ES-I3 (cell line): Measurements from ENCODE around the gene PLXNB3.
"Not testable (repeated sequence)": the region's sequence is repeated elsewhere in the genome, so short reads cannot be mapped to it uniquely, and the experiment has no call there.

Experiments used
- H3K36me3 ChIP-seq: 2 replicates; pipeline ENCODE4 v1.6.1; 2013; ENCODE audit warnings: mild to moderate bottlenecking, low read length, control low read depth, moderate library complexity; ENCODE audit not compliant: insufficient read depth
- H3K4me1 ChIP-seq: 2 replicates; pipeline ENCODE4 v1.6.1; 2013; ENCODE audit warnings: mild to moderate bottlenecking, control low read depth, low read length; ENCODE audit not compliant: insufficient read depth
- H3K9ac ChIP-seq: 2 replicates; pipeline ENCODE4 v1.6.1; 2013; ENCODE audit warnings: low read depth, mild to moderate bottlenecking, low read length, moderate library complexity
- H3K9me3 ChIP-seq: 2 replicates; pipeline ENCODE4 v1.6.1; 2013; ENCODE audit warnings: mild to moderate bottlenecking, low read length, moderate library complexity; ENCODE audit not compliant: control insufficient read depth, insufficient read depth

Gene PLXNB3

DNA sequence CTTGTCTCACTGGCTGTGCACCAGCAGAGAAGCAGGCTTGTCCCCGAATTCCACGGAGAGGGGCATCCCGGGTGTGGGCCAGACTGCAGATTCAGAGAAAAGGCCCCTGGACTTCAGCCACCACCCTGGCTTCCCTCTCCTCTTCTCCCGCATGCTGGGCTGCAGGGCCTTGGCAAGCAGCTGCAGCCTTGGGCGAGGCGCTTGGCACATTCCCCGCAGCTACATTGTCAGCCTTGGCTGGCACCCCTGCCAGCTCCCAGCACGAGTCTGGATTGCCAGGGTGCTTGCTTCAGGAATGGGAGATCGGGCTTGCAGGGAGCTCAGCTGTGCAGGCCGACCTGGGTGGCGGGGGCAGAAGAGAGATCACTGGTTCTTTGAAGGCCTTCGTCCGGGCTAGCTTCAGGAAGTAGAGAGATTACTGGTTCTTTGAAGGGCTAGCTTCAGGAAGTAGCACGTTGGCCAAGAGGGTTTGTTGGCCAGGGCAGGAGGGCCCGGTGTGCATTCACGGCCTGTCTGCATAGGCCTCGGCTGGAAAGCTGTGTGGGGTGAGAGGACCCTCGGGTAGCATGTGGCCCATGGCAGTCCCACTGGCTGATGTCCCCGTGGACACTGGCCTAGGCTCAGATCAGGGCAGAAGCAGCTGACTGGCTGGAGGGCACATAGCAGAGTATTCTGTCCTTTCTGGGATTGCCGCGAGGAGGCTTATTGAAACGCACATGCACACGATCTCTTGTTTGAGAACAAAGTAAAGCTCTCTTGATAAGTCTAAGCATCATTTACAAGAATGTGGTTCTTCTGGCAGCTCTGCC lies 36.7 kb upstream of the PLXNB3 start:
- Histone ChIP-seq H3K36me3 (peaks cover 4% of the 10 kb centered on the region; the same call in 1 of the 2 replicates), H3K4me1 (peaks cover 21% of the 10 kb centered on the region; the same call in 1 of the 2 replicates), H3K9ac (no peak overlapping the region), H3K9me3 (peaks cover 4% of the 10 kb centered on the region; the same call in 1 of the 2 replicates)

DNA sequence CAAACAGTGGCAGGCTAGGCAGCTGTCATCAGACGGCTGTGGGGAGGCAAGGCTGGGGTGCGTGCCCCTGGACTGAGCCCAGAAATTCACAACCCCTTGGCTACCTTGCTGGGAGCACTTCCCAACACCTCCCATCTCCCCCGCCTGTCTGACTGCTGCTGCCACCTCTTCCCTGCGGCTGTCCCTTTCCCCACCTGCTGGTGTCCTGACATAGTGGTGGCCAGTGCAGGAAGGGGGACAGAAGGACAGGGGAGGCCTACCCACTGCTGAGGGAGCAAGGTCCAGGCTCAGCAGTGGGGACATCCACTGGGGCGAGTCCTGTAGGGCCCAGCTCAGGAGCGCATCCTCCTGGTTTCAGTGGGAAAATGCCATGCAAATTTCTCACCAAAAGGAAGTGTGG lies 36.0 kb upstream of the PLXNB3 start:
- Histone ChIP-seq H3K36me3 (peaks cover 4% of the 10 kb centered on the region; the same call in 1 of the 2 replicates), H3K4me1 (peaks cover 21% of the 10 kb centered on the region; the same call in 1 of the 2 replicates), H3K9me3 (peaks cover 4% of the 10 kb centered on the region; the same call in 1 of the 2 replicates), H3K9ac (no peak overlapping the region)

GRCh38 chrX:153728951-153729631 lies 35.0 kb upstream of the PLXNB3 start:
- H3K9ac ChIP-seq: no peak overlapping the region
- peaks cover 4% of the 10 kb centered on the region; the same call in 1 of the 2 replicates for H3K36me3 ChIP-seq
- peaks cover 21% of the 10 kb centered on the region; the same call in 1 of the 2 replicates for H3K4me1 ChIP-seq
- peaks cover 4% of the 10 kb centered on the region; the same call in 1 of the 2 replicates for H3K9me3 ChIP-seq

DNA sequence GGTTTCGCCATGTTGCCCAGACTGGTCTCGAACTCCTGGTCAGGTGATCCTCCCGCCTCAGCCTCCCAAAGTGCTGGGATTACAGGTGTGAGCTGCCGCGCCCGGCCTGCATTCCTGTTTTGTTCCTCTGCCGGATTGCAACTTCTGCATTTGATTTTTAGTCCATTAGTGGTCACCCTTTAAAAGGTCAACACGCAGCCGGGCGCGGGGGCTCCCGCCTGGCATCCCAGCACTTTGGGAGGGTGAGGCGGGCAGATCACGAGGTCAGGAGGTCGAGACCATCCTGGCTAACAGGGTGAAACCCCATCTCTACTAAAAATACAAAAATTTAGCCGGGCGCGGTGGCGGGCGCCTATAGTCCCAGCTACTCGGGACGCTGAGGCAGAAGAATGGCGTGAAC lies 33.9 kb upstream of the PLXNB3 start:
- H3K36me3 ChIP-seq, H3K9me3 ChIP-seq, H3K9ac ChIP-seq: not testable (repeated sequence)
- H3K4me1 ChIP-seq: peaks cover 17% of the 10 kb centered on the region; the same call in 1 of the 2 replicates

DNA sequence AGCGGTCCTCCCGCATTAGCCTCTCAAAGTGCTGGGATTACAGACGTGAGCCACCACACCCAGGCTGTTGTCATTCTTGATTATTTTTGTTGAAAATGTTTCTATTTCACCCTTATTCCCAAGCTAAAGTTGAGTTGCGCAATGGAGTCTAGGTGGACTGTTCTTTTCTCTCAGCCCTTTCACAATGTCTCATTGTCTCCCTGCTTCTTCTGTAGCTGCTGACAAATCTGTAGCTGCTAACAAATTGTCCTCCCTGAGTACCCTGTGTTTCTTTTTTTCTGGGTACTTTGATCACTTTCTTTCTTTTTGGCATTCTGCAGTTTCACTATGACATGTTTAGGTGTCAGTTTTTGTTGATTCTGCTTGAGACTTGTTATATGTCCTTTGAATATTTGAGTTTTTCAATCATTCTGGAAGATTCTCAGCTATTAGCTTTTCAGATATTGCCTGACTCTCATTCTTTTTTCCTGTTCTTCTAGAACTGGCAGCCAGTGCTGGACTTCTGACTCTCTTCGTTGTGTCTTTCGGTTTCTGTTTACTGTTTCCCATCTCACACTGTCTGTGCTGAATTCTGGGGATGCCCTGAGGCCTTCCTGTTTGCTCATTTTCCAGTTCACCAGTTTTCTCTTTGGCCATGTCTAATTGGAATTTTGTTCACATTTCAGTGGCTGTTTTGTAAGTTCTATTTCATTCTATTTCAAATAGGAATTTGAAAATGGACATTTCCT lies 32.8 kb upstream of the PLXNB3 start:
- Histone ChIP-seq H3K9me3 (peaks cover 4% of the 10 kb centered on the region; the same call in 1 of the 2 replicates), H3K36me3 (peaks cover 4% of the 10 kb centered on the region; the same call in 1 of the 2 replicates)

DNA sequence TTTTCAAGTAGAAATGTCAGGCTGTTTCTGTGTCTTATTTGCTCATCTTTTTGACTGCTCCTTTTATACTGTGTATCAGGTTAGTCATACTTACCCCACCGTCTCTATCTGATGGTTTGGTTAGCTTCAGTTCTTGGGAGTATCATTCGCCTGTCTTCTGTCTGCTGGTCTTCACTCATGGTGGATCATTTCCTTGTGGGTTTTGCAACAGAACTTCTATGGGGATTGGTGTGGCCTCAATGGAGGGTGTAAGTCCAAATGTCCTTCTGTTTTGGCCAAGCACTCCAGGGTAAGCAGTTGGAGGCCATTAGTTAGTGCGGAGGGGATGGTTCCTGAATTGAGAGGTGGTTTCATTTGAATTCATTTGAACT lies 32.2 kb upstream of the PLXNB3 start:
- Histone ChIP-seq H3K4me1 (peaks cover 12% of the 10 kb centered on the region), H3K36me3 (peaks cover 4% of the 10 kb centered on the region; the same call in 1 of the 2 replicates), H3K9me3 (peaks cover 4% of the 10 kb centered on the region; the same call in 1 of the 2 replicates), H3K9ac (no peak overlapping the region)

More for the DNA sequence above, 32.8 kb upstream of the PLXNB3 start:
- Histone ChIP-seq H3K9ac (no peak overlapping the region), H3K4me1 (peaks cover 13% of the 10 kb centered on the region)

DNA sequence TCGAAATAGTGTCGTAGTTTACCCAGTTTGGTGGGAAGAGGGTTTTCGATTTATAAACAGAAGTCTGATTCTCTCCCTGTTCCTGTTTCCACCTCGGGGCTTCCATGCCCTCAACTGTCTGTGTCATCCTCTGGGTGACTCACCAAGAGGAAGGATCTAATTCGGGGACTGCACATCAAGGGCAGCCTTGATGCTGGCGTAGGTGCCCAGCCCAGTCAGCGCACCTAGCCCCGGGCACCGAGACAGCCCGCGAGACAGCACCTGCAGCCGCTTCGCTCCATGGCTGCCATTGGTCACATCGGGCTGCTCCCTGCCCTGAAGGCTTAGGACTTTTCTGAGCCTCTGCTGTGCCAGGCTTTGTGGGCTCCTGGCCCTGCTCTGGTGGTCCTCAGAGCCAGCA lies 31.6 kb upstream of the PLXNB3 start:
- Histone ChIP-seq H3K36me3 (peaks cover 7% of the 10 kb centered on the region; the same call in 1 of the 2 replicates), H3K4me1 (peaks cover 8% of the 10 kb centered on the region), H3K9me3 (peaks cover 4% of the 10 kb centered on the region; the same call in 1 of the 2 replicates), H3K9ac (no peak overlapping the region)

- peaks cover 4% of the 10 kb centered on the region; the same call in 1 of the 2 replicates for H3K9me3 ChIP-seq
- peaks cover 7% of the 10 kb centered on the region; the same call in 1 of the 2 replicates for H3K36me3 ChIP-seq
- H3K9ac ChIP-seq: no peak overlapping the region
- H3K4me1 ChIP-seq: peaks cover 5% of the 10 kb centered on the region
These were observed 30.3 kb upstream of the PLXNB3 start for GRCh38 chrX:153733651-153734240.

DNA sequence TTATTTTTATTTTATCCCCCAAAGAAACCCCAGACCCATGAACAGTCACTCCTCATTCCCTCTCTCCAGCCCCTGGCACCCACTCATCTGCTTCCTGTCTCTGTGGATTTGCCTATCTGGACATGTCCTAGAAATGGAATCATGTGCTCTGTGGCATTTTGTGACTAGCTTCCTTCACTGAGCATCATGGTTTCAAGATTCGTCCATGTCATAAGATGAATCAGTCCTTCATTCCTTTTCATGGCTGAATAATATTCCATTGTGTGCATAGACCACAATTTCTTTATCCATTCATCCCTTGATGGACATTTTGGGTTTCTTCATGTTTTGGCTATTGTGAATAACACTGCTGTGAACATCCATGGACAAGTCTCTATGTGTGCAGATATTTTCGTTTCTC lies 29.2 kb upstream of the PLXNB3 start:
- Histone ChIP-seq H3K4me1 (peaks cover 5% of the 10 kb centered on the region), H3K36me3 (peaks cover 7% of the 10 kb centered on the region; the same call in 1 of the 2 replicates), H3K9ac (no peak overlapping the region), H3K9me3 (peaks cover 4% of the 10 kb centered on the region; the same call in 1 of the 2 replicates)

GRCh38 chrX:153735274-153735673 lies 28.8 kb upstream of the PLXNB3 start:
- peaks cover 5% of the 10 kb centered on the region for H3K4me1 ChIP-seq
- peaks cover 4% of the 10 kb centered on the region; the same call in 1 of the 2 replicates for H3K9me3 ChIP-seq
- peaks cover 7% of the 10 kb centered on the region; the same call in 1 of the 2 replicates for H3K36me3 ChIP-seq
- H3K9ac ChIP-seq: no peak overlapping the region

DNA sequence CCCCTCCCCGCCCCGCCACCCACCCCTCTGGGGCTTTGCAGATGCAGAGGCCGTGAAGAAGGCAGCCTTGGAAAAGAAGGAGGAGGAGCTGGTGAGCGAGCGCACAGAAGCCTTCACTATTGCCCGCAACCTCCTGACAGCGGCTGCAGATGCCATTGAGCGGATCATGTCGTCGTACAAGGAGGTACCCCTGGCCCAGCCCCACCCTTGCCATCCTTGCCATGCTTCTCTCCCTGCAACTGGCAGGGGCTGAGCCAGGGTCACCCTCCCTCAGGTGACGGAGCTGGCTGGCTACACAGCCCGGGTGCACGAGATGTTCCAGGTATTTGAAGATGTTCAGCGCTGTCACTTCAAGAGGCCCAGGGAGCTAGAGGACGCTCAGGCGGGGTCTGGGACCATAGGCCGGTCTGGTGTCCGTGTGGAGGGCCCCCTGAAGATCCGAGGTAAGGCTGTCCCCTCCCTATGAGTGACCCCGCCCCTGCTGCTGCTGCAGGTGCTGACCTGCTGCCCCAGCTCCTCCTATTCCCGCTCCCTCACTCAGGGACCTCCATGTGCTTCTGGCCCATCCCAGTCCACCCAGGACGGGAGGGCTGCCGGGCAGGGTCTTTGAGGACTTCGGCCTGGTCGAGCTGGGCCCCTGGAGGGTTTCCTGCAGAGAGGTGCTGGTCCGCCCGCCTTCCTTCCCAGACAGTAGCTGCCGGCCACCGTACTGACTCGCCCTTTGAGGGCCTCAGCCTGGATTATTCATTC lies 27.8 kb upstream of the PLXNB3 start:
- Histone ChIP-seq H3K9me3 (peaks cover 4% of the 10 kb centered on the region; the same call in 1 of the 2 replicates), H3K4me1 (peaks cover 5% of the 10 kb centered on the region), H3K9ac (no peak overlapping the region), H3K36me3 (peaks cover 7% of the 10 kb centered on the region; the same call in 1 of the 2 replicates)

- Histone ChIP-seq H3K9ac (no peak overlapping the region), H3K4me1 (peaks cover 5% of the 10 kb centered on the region), H3K9me3 (peaks cover 2% of the 10 kb centered on the region; the same call in 1 of the 2 replicates), H3K36me3 (peaks cover 3% of the 10 kb centered on the region; the same call in 1 of the 2 replicates)
These were observed 27.1 kb upstream of the PLXNB3 start for GRCh38 chrX:153736871-153737441.
